HG03521 (cell line): ENCODE measurements around the gene COG7.
"Not testable (repeated sequence)": the region's sequence is repeated elsewhere in the genome, so short reads cannot be mapped to it uniquely, and the experiment has no call there.

Experiments used
- ATAC-seq: cut with Tn5 transposase; IDR thresholded peaks from one replicate; pipeline ENCODE4 v1.9.1; 2021; ENCODE audit warnings: mild to moderate bottlenecking, moderate library complexity; ENCODE audit not compliant: unreplicated experiment

The COG7 gene

GRCh38 chr16:23452572-23453337, at the start of gene COG7:
Gene COG7, minus strand, starts transcription at chr16:23453189. Its CDS starts 195 bp downstream, at chr16:23452994.
- ATAC-seq, result peak; percentile 88

GRCh38 chr16:23502466-23502865, 49.5 kb upstream of the COG7 start:
- no peak for ATAC-seq

GRCh38 chr16:23501291-23501690, 48.3 kb upstream of the COG7 start:
- ATAC-seq, result no peak

- ATAC-seq, result no peak
Measured at GRCh38 chr16:23500862-23501225, 47.9 kb upstream of the COG7 start.

- no peak for ATAC-seq
Measured at GRCh38 chr16:23500212-23500861, 47.3 kb upstream of the COG7 start.

- no peak for ATAC-seq
Measured at GRCh38 chr16:23499801-23500200, 46.8 kb upstream of the COG7 start.

GRCh38 chr16:23498863-23499262, 45.9 kb upstream of the COG7 start:
- ATAC-seq, result no peak

- ATAC-seq, result no peak
Measured at GRCh38 chr16:23497543-23497868, 44.5 kb upstream of the COG7 start.

GRCh38 chr16:23496821-23497542, 44.0 kb upstream of the COG7 start:
- no peak for ATAC-seq

GRCh38 chr16:23495671-23496070, 42.7 kb upstream of the COG7 start:
- no peak for ATAC-seq

- ATAC-seq, result no peak
Measured at GRCh38 chr16:23494188-23494587, 41.2 kb upstream of the COG7 start.

GRCh38 chr16:23491490-23492391, 38.8 kb upstream of the COG7 start:
- no peak for ATAC-seq

- ATAC-seq, result no peak
Measured at GRCh38 chr16:23486480-23486879, 33.5 kb upstream of the COG7 start.

GRCh38 chr16:23485841-23486240, 32.9 kb upstream of the COG7 start:
- ATAC-seq, result no peak

- ATAC-seq, result no peak
Measured at GRCh38 chr16:23485257-23485614, 32.2 kb upstream of the COG7 start.

GRCh38 chr16:23484510-23485256, 31.7 kb upstream of the COG7 start:
- ATAC-seq, result no peak

GRCh38 chr16:23483492-23483891, 30.5 kb upstream of the COG7 start:
- not testable (repeated sequence) for ATAC-seq

- no peak for ATAC-seq
Measured at GRCh38 chr16:23482778-23483177, 29.8 kb upstream of the COG7 start.

- no peak for ATAC-seq
Measured at GRCh38 chr16:23480257-23480656, 27.3 kb upstream of the COG7 start.

GRCh38 chr16:23479138-23479537, 26.1 kb upstream of the COG7 start:
- ATAC-seq, result no peak
